MM.1S (cell line): ENCODE data around the gene ANKHD1.

Experiments
- DNase-seq: peaks from one replicate; pipeline ENCODE4 v3.0.0-alpha.2; 2015
- H2AFZ ChIP-seq: fragments of 300-600 bp; sonication (generic); 2 replicates; pipeline ENCODE4 v1.6.0; 2016; ENCODE audit warnings: antibody characterized with exemption, low read length
- H3F3A ChIP-seq: fragments of 300-600 bp; sonication (generic); 2 replicates; pipeline ENCODE4 v1.6.1; 2016; ENCODE audit warnings: mild to moderate bottlenecking, antibody characterized with exemption, low read length, moderate library complexity, mixed read lengths; ENCODE audit not compliant: insufficient read depth
- H3K27ac ChIP-seq: fragments of 300-600 bp; sonication (generic); 2 replicates; pipeline ENCODE4 v1.5.1; 2016; ENCODE audit warnings: mild to moderate bottlenecking, low read length
- H3K27me3 ChIP-seq: fragments of 300-600 bp; sonication (generic); replicated peaks from 2 replicates; pipeline ENCODE4 v1.6.0; 2016; ENCODE audit warnings: low read length; ENCODE audit not compliant: insufficient read depth
- H3K36me3 ChIP-seq: fragments of 300-600 bp; sonication (generic); replicated peaks from 2 replicates; pipeline ENCODE4 v1.6.1; 2016; ENCODE audit warnings: mild to moderate bottlenecking, low read length, mixed read lengths; ENCODE audit not compliant: insufficient read depth
- H3K4me1 ChIP-seq: fragments of 300-600 bp; sonication (generic); 2 replicates; pipeline ENCODE4 v1.6.1; 2016; ENCODE audit warnings: low read length, mixed read lengths
- H3K4me2 ChIP-seq: fragments of 300-600 bp; sonication (generic); 2 replicates; pipeline ENCODE4 v1.6.0; 2016; ENCODE audit warnings: low read depth, low read length
- H3K4me3 ChIP-seq: fragments of 300-600 bp; sonication (generic); 2 replicates; pipeline ENCODE4 v1.5.1; 2016; ENCODE audit warnings: low read length, mixed read lengths
- H3K79me2 ChIP-seq: fragments of 300-600 bp; sonication (generic); 2 replicates; pipeline ENCODE4 v1.6.1; 2016; ENCODE audit warnings: mixed run types, low read length, mixed read lengths
- H3K9ac ChIP-seq: fragments of 300-600 bp; sonication (generic); 2 replicates; pipeline ENCODE4 v1.6.1; 2016; ENCODE audit warnings: low read length, mixed read lengths
- H3K9me2 ChIP-seq: fragments of 300-600 bp; sonication (generic); replicated peaks from 2 replicates; pipeline ENCODE4 v1.6.1; 2016; ENCODE audit warnings: mild to moderate bottlenecking, low read length, mixed read lengths; ENCODE audit not compliant: insufficient read depth
- H3K9me3 ChIP-seq: fragments of 300-600 bp; sonication (generic); replicated peaks from 2 replicates; pipeline ENCODE4 v1.6.1; 2016; ENCODE audit warnings: mild to moderate bottlenecking, low read length, mixed read lengths; ENCODE audit not compliant: insufficient read depth
- H4K20me1 ChIP-seq: fragments of 300-600 bp; sonication (generic); 2 replicates; pipeline ENCODE4 v1.6.1; 2016; ENCODE audit warnings: mild to moderate bottlenecking, low read length, moderate library complexity, mixed read lengths; ENCODE audit not compliant: insufficient read depth
- CTCF ChIP-seq: fragments of 300-600 bp; sonication (generic); IDR thresholded peaks from 2 replicates; pipeline ENCODE4 v1.5.1; 2016; ENCODE audit warnings: antibody characterized with exemption, low read length, mixed read lengths
- EZH2 ChIP-seq: fragments of 300-600 bp; sonication (generic); optimal IDR thresholded peaks from 2 replicates; pipeline ENCODE3; 2017; ENCODE audit warnings: low read depth, mild to moderate bottlenecking, antibody characterized with exemption, low read length, mixed read lengths
- EZH2phosphoT487 ChIP-seq: fragments of 300-600 bp; sonication (generic); IDR thresholded peaks from 2 replicates; pipeline ENCODE4 v1.6.1; 2018; ENCODE audit warnings: antibody characterized with exemption, low read length

The ANKHD1 gene

GRCh38 chr5:140502834-140503233, 101.2 kb downstream of the ANKHD1 start:
- no peak for TF ChIP-seq EZH2phosphoT487
- Histone ChIP-seq H3K9me2 (no peaks in the 10 kb centered on the region), H3F3A (no peaks in the 10 kb centered on the region), H3K4me1 (no peaks in the 10 kb centered on the region), H3K9ac (no peak overlapping the region), H4K20me1 (no peaks in the 10 kb centered on the region), H3K4me2 (no peak overlapping the region), H3K36me3 (peaks cover 9% of the 10 kb centered on the region; the same call in 1 of the 2 replicates), H3K4me3 (no peak overlapping the region), H3K79me2 (no peaks in the 10 kb centered on the region), H2AFZ (no peak overlapping the region), H3K27ac (no peak overlapping the region), H3K9me3 (no peaks in the 10 kb centered on the region), H3K27me3 (no peaks in the 10 kb centered on the region)
- DNase-seq = no peak

- TF ChIP-seq CTCF (no peak), EZH2phosphoT487 (no peak), EZH2 (no peak)
- DNase-seq = no peak
- Histone ChIP-seq H3K27ac (no peak overlapping the region), H3K9me2 (no peaks in the 10 kb centered on the region), H3F3A (no peaks in the 10 kb centered on the region), H3K79me2 (no peaks in the 10 kb centered on the region), H3K4me2 (no peak overlapping the region), H4K20me1 (no peaks in the 10 kb centered on the region), H3K36me3 (peaks cover 9% of the 10 kb centered on the region; the same call in 1 of the 2 replicates), H3K4me1 (no peaks in the 10 kb centered on the region), H3K27me3 (no peaks in the 10 kb centered on the region), H3K4me3 (no peak overlapping the region), H2AFZ (no peak overlapping the region), H3K9ac (no peak overlapping the region), H3K9me3 (no peaks in the 10 kb centered on the region)
Measured at GRCh38 chr5:140509898-140510297, 108.3 kb downstream of the ANKHD1 start.

GRCh38 chr5:140513124-140513523, 111.5 kb downstream of the ANKHD1 start:
- peaks cover 4% of the 10 kb centered on the region; the same call in 1 of the 2 replicates for H3K36me3 ChIP-seq
- TF ChIP-seq CTCF = no peak
- no peak for TF ChIP-seq EZH2phosphoT487
- TF ChIP-seq EZH2 = no peak
- no peaks in the 10 kb centered on the region for H3K79me2 ChIP-seq
- H3K27ac ChIP-seq = no peak overlapping the region
- no peaks in the 10 kb centered on the region for H3K27me3 ChIP-seq
- DNase-seq = no peak
- no peak overlapping the region for H3K9ac ChIP-seq
- no peaks in the 10 kb centered on the region for H3K9me2 ChIP-seq
- H3F3A ChIP-seq = no peaks in the 10 kb centered on the region
- H3K4me1 ChIP-seq = no peaks in the 10 kb centered on the region
- no peak overlapping the region for H2AFZ ChIP-seq
- H3K9me3 ChIP-seq = no peaks in the 10 kb centered on the region
- no peak overlapping the region for H3K4me2 ChIP-seq
- no peaks in the 10 kb centered on the region for H4K20me1 ChIP-seq
- H3K4me3 ChIP-seq = no peak overlapping the region

GRCh38 chr5:140524003-140524402, 122.4 kb downstream of the ANKHD1 start:
- no peak for TF ChIP-seq CTCF
- no peak for TF ChIP-seq EZH2phosphoT487
- no peak for TF ChIP-seq EZH2
- H3K4me3 ChIP-seq = no peak overlapping the region
- no peaks in the 10 kb centered on the region for H3K9me3 ChIP-seq
- DNase-seq = no peak
- no peaks in the 10 kb centered on the region for H3K4me1 ChIP-seq
- no peaks in the 10 kb centered on the region for H3K9me2 ChIP-seq
- H3F3A ChIP-seq = no peaks in the 10 kb centered on the region; the same call in 1 of the 2 replicates
- no peaks in the 10 kb centered on the region for H3K79me2 ChIP-seq
- no peak overlapping the region for H3K4me2 ChIP-seq
- no peak overlapping the region for H3K9ac ChIP-seq
- no peak overlapping the region for H3K27ac ChIP-seq
- H4K20me1 ChIP-seq = no peaks in the 10 kb centered on the region
- no peak overlapping the region for H2AFZ ChIP-seq
- no peaks in the 10 kb centered on the region for H3K27me3 ChIP-seq
- peaks cover 10% of the 10 kb centered on the region; the same call in 1 of the 2 replicates for H3K36me3 ChIP-seq
